Measurements from ENCODE around the gene LAIR1.

The LAIR1 gene

DNA sequence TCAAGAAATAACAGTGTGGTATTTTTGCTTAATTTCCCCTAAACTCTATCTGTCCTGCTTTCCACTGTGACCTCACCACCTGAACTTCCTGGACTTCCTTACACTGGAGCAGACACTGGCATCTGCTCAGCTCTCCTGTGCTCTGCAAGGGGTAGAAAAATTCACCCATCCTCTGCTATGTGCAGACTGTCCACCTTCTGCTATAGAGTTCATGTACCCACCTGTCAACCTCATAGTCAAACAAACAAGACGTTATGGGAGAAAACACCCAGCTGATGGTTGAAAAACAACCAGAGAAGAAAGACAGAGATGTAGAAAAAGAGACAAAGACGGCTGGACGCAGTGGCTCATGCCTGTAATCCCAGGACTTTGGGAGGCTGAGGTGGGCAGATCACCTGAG, 12.2 kb downstream of the LAIR1 start:
- TF ChIP-seq, protein P1, sequence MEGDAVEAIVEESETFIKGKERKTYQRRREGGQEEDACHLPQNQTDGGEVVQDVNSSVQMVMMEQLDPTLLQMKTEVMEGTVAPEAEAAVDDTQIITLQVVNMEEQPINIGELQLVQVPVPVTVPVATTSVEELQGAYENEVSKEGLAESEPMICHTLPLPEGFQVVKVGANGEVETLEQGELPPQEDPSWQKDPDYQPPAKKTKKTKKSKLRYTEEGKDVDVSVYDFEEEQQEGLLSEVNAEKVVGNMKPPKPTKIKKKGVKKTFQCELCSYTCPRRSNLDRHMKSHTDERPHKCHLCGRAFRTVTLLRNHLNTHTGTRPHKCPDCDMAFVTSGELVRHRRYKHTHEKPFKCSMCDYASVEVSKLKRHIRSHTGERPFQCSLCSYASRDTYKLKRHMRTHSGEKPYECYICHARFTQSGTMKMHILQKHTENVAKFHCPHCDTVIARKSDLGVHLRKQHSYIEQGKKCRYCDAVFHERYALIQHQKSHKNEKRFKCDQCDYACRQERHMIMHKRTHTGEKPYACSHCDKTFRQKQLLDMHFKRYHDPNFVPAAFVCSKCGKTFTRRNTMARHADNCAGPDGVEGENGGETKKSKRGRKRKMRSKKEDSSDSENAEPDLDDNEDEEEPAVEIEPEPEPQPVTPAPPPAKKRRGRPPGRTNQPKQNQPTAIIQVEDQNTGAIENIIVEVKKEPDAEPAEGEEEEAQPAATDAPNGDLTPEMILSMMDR (IDR thresholded peaks at IDR 0.05), result no peak

DNA sequence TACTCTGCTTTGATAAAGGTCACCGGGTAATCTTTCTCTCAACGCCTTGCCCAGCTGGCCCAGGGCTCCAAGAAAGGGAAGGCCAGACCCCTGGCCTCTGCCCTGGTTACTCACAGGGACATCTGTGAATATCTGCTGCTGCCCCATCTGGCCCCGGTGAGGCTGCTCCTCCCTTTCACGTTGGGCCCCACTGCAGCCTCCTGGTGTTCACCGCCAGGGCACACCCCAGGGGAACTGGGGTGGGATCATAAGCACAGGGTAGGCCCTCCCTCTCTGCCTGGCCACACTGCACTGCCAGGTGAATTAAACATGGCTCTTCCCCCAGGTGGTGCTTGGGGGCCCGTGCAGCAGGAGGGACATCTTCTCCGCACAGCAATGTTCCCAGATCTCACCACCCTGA, 12.7 kb downstream of the LAIR1 start:
- TF ChIP-seq, protein P1 (IDR thresholded peaks at IDR 0.05), result no peak

DNA sequence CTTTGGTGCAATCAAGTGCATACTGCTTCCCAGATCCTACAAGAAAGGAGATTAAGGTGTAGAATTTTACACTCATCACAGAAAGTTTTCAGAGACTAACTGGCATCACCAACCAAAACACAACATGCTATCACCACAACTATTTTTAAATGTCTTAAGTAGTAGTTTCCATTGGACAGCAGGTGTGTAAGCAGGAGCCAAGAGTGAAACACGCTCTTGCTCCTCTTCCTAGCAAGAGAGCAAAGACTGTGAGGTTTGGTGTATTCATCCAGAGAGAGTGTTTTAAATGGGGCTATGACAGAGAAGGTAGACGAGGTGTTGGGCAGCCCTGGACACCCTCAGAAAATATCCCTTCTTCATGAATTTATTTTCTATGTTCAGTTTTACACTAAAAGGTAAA, 13.3 kb downstream of the LAIR1 start:
- TF ChIP-seq, protein P1 (IDR thresholded peaks at IDR 0.05), result no peak

DNA sequence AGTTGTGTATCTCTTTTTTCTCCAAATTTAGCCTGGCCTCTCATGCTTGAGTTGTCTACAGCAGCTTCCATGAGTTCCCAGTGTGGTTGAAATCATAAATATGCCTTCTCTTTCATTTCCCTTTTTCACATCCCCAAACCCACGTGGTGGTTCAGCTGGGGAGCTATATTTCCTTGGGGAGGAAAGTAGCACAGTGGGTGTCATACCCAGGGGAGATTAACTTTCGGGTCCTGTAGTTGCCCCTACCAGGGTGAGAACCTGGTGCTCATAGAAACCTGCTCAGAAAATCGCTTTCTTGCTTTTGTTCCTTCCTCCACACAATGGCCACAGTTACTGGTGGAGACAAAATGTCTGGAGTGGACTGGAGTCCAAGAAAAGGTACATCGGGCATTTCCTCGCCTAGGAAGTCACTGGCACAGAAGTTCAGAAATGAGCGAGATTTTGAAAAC, 18.8 kb downstream of the LAIR1 start:
- TF ChIP-seq, protein P1 (IDR thresholded peaks at IDR 0.05), result no peak

DNA sequence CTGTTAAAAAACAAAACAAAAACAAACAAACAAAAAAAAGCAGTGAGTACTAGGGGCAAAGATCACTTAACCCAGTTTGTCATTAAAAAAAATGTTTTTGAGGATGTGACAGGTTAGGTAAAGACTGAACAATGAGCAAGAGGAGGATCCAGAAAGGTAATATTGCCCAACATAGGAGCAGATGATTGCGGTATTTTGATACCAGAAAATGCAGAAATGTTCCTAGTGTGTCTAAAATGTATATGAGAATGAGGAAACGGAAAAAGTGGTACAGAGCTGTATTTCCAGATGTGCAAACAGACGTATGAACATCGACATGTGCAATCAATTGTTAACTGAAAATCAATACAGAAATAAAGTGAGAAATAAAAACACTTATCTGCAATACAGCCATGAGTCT, 20.9 kb downstream of the LAIR1 start:
- TF ChIP-seq, protein P1 (IDR thresholded peaks at IDR 0.05), result no peak

DNA sequence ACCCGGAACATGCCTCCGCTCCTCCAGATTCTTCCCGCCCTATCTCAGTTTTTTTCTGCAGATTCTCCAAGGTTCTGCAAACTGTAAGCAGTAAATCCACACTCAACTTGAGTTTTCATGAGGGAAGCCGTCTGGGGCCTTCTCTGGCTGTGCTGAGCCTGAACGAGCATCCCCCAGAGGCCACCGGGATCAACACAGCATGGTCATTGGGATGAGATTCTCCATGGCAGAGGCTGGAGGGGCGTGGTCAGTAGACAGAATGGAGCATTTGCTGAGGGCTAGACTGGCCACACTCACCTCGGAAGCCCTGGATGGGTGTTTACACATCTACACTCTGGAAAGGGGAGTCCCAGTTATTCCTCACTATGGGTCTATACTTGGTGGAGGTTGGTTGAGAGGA, 23.4 kb downstream of the LAIR1 start:
- TF ChIP-seq, protein P1 (IDR thresholded peaks at IDR 0.05), result no peak

DNA sequence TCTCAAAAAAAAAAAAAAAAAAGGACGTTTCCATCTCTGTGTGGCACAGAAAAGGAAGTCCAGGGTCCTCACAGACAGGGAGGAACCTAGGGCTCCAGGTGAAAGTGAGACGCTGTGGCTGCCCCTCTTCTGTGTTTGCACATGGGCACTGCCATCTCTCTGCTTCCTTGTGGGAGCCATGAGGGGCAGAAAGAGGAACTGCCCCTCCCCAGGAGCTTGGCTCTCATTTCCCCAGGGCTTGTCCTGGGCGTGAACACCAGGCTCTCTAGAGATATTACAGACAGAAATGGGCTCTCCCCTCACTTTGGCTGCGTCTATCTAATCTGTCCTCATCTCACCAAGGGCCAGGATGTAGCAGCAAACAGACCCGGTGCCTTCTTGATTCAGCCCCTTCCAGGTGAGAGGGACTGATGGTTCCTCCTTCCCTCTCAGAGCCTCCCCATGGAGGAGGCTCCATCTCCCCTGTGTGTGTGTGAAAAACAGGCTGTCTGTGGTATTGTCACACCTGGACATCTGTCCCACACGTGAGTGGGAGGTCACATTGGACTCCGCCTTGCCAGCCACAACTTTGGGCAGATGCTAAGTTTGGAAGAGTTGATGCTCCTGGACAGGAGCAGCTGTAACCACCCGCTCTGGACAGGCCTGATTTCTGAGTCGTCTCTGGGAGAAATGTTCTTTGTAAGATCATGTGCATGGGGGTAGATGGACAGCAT, 24.9 kb downstream of the LAIR1 start:
- TF ChIP-seq, protein P1 (IDR thresholded peaks at IDR 0.05), result no peak

DNA sequence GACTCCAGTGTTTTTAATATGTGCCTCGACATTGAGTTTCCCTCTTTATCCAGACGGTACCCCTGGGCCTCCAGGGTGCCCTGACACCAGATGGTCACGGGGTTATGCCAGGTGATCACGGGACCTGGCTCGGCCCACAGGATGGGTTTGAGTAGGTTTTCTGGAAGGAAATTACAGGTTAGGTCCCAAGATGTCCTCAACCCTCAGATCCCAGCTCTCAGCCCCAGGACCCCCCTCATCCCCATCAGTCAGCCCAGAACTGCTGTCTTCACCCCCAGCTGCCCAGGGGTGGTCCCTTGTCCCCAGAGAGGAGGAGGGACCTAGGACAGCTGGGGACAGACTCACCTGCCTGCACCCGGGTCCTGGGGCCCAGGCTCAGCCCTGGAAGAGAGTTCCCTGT, 26.2 kb downstream of the LAIR1 start:
- TF ChIP-seq, protein P1 (IDR thresholded peaks at IDR 0.05), result no peak

All from LNCAP (cell line).